GM12878 (cell line): Measurements from ENCODE around the gene FAM227A. TPM values are rescaled to one million over a fixed set of nuclear protein-coding genes. Genes with fewer than 3 reads are reported as not detected.

ENCODE experiments used
- ASH2L ChIP-seq: fragments of 300-600, 200-600 bp; sonication (generic); IDR thresholded peaks from 2 replicates; pipeline ENCODE4 v1.6.1; 2017; ENCODE audit warnings: low read depth, mild to moderate bottlenecking, borderline replicate concordance
- ATF7 ChIP-seq: fragments of 450-650 bp; IDR thresholded peaks from 2 replicates; pipeline ENCODE4 v1.6.1; 2016; ENCODE audit warnings: low read depth, mild to moderate bottlenecking
- CREB1 ChIP-seq: IDR thresholded peaks from 2 replicates; pipeline ENCODE4 v1.6.1; 2012; ENCODE audit warnings: low read depth, mild to moderate bottlenecking, inconsistent platforms
- EGR1 ChIP-seq, 2 experiments: IDR thresholded peaks; 1 replicate in 1 of 2; 2 replicates in 1 of 2; pipeline ENCODE4 v1.6.1; 2011 to 2012; ENCODE audit warnings: low read depth in 2 of 2, low read length in 2 of 2, borderline replicate concordance in 1 of 2, mild to moderate bottlenecking in 1 of 2, moderate library complexity in 1 of 2
- ETV6 ChIP-seq, 2 experiments: fragments of 450-650 bp in 1 of 2; IDR thresholded peaks in 1 of 2; conservative IDR thresholded peaks in 1 of 2; 2 replicates each; pipeline ENCODE4 v1.6.1; 2014; ENCODE audit warnings: antibody characterized with exemption in 1 of 2, borderline replicate concordance in 1 of 2, low read depth in 1 of 2, mild to moderate bottlenecking in 1 of 2, moderate library complexity in 1 of 2
- HDAC6 ChIP-seq: fragments of 200-600 bp; sonication (generic); IDR thresholded peaks from one replicate; pipeline ENCODE4 v1.8.0; 2017; ENCODE audit warnings: antibody characterized with exemption; ENCODE audit not compliant: unreplicated experiment
- PBX3 ChIP-seq: IDR thresholded peaks from 2 replicates; pipeline ENCODE4 v1.6.1; 2011; ENCODE audit warnings: mild to moderate bottlenecking, low read depth, low read length, moderate library complexity; ENCODE audit not compliant: insufficient replicate concordance
- TAF1 ChIP-seq: IDR thresholded peaks from 2 replicates; pipeline ENCODE4 v1.6.1; 2011; ENCODE audit warnings: mild to moderate bottlenecking, low read depth, low read length, borderline replicate concordance
- USF2 ChIP-seq: IDR thresholded peaks from 2 replicates; pipeline ENCODE4 v1.6.1; 2011; ENCODE audit warnings: low read depth, low read length, improper control_type of control experiment, borderline replicate concordance
- ZBTB11 ChIP-seq: fragments of 450-650 bp; formaldehyde crosslinking; IDR thresholded peaks from 2 replicates; pipeline ENCODE4 v1.5.0; 2022; ENCODE audit warnings: mild to moderate bottlenecking, missing genetic modification characterization
- ZZZ3 ChIP-seq: IDR thresholded peaks from 2 replicates; pipeline ENCODE4 v1.6.1; 2011; ENCODE audit warnings: low read depth; ENCODE audit not compliant: control insufficient read depth, insufficient read length
- polyA plus RNA-seq, 11 experiments: library from polyadenylated mRNA; depleted of rRNA in 4 of 11; unstranded in 6 of 11; stranded (reverse) in 5 of 11; fragments of >200 nt; fragmentation: Nextera tagmentation in 4 of 11; fragmentation: Illumina TruSeq in 1 of 11; extraction: Ambion mirVana in 4 of 11; extraction: Trizol in 1 of 11; gene quantifications; 1 replicate in 1 of 11; 2 replicates in 10 of 11; pipeline versions ENCODE4 v1.2.1 to v1.2.3, GENCODE V29; 2011 to 2016; ENCODE audit warnings: inconsistent platforms in 2 of 11, missing spikeins in 2 of 11, low read depth in 1 of 11
- total RNA-seq, 4 experiments: library from RNA; depleted of rRNA in 3 of 4; stranded (reverse); fragments of >200 nt in 3 of 4; fragmentation: Illumina TruSeq in 1 of 4; extraction: Trizol in 1 of 4; gene quantifications; 2 replicates each; pipeline versions ENCODE4 v1.2.1 to v1.2.3, GENCODE V29; 2013 to 2021
- TF ChIP-seq, protein P1 (sequence below): fragments of 450-650 bp; formaldehyde crosslinking; IDR thresholded peaks from 2 replicates; pipeline ENCODE4 v1.4.0; 2022; ENCODE audit warnings: mild to moderate bottlenecking, moderate library complexity
- TF ChIP-seq, protein P2 (sequence below): fragments of 450-650 bp; IDR thresholded peaks from 2 replicates; pipeline ENCODE4 v1.6.1; 2017; ENCODE audit warnings: mild to moderate bottlenecking, moderate library complexity

The FAM227A gene
- total and polyA plus RNA-seq, 10 of the 15 experiments (the other 5 are each of a cell fraction or from before 2014, with no cell fraction given) = 0.02 to 0.59 (median 0.25) TPM

- TF ChIP-seq ZBTB11 (no peak), TAF1 (no peak), ZZZ3 (no peak), USF2 (no peak), PBX3 (no peak), ATF7 (peak; percentile 100), ETV6 (conservative IDR thresholded peaks at IDR 0.05 in 1 of 2, IDR thresholded peaks at IDR 0.05 in 1 of 2; ENCODE audit: borderline replicate concordance in 1 of 2, low read depth in 1 of 2) (no peak), CREB1 (0 out of 2 replicates have a peak, but pooled peaks have one; percentile 4), ASH2L (0 out of 2 replicates have a peak, but pooled peaks have one; percentile 16), EGR1 (IDR thresholded peaks at IDR 0.05; ENCODE audit: borderline replicate concordance in 1 of 2, low read depth in 2 of 2, low read length in 2 of 2) (no peak), HDAC6 (no peak)
- TF ChIP-seq, protein P1, sequence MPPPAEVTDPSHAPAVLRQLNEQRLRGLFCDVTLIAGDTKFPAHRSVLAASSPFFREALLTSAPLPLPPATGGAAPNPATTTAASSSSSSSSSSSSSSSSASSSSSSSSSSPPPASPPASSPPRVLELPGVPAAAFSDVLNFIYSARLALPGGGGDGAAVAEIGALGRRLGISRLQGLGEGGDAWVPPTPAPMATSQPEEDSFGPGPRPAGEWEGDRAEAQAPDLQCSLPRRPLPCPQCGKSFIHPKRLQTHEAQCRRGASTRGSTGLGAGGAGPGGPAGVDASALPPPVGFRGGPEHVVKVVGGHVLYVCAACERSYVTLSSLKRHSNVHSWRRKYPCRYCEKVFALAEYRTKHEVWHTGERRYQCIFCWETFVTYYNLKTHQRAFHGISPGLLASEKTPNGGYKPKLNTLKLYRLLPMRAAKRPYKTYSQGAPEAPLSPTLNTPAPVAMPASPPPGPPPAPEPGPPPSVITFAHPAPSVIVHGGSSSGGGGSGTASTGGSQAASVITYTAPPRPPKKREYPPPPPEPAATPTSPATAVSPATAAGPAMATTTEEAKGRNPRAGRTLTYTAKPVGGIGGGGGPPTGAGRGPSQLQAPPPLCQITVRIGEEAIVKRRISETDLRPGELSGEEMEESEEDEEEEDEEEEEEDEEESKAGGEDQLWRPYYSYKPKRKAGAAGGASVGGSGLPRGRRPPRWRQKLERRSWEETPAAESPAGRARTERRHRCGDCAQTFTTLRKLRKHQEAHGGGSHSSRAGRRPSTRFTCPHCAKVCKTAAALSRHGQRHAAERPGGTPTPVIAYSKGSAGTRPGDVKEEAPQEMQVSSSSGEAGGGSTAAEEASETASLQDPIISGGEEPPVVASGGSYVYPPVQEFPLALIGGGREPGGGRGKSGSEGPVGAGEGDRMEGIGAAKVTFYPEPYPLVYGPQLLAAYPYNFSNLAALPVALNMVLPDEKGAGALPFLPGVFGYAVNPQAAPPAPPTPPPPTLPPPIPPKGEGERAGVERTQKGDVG = no peak
- TF ChIP-seq, protein P2, sequence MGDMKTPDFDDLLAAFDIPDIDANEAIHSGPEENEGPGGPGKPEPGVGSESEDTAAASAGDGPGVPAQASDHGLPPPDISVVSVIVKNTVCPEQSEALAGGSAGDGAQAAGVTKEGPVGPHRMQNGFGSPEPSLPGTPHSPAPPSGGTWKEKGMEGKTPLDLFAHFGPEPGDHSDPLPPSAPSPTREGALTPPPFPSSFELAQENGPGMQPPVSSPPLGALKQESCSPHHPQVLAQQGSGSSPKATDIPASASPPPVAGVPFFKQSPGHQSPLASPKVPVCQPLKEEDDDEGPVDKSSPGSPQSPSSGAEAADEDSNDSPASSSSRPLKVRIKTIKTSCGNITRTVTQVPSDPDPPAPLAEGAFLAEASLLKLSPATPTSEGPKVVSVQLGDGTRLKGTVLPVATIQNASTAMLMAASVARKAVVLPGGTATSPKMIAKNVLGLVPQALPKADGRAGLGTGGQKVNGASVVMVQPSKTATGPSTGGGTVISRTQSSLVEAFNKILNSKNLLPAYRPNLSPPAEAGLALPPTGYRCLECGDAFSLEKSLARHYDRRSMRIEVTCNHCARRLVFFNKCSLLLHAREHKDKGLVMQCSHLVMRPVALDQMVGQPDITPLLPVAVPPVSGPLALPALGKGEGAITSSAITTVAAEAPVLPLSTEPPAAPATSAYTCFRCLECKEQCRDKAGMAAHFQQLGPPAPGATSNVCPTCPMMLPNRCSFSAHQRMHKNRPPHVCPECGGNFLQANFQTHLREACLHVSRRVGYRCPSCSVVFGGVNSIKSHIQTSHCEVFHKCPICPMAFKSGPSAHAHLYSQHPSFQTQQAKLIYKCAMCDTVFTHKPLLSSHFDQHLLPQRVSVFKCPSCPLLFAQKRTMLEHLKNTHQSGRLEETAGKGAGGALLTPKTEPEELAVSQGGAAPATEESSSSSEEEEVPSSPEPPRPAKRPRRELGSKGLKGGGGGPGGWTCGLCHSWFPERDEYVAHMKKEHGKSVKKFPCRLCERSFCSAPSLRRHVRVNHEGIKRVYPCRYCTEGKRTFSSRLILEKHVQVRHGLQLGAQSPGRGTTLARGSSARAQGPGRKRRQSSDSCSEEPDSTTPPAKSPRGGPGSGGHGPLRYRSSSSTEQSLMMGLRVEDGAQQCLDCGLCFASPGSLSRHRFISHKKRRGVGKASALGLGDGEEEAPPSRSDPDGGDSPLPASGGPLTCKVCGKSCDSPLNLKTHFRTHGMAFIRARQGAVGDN = no peak
These were observed at the start of gene FAM227A, which contains the start of gene CBY1 (continued) for GRCh38 chr22:38656256-38657044.
